ENCODE measurements around the gene MYO1E.
"Not testable (repeated sequence)": the region's sequence is repeated elsewhere in the genome, so short reads cannot be mapped to it uniquely, and the experiment has no call there.

The MYO1E gene

GRCh38 chr15:59283717-59284391 lies 88.8 kb downstream of the MYO1E start:
- no peak for DNase-seq

DNA sequence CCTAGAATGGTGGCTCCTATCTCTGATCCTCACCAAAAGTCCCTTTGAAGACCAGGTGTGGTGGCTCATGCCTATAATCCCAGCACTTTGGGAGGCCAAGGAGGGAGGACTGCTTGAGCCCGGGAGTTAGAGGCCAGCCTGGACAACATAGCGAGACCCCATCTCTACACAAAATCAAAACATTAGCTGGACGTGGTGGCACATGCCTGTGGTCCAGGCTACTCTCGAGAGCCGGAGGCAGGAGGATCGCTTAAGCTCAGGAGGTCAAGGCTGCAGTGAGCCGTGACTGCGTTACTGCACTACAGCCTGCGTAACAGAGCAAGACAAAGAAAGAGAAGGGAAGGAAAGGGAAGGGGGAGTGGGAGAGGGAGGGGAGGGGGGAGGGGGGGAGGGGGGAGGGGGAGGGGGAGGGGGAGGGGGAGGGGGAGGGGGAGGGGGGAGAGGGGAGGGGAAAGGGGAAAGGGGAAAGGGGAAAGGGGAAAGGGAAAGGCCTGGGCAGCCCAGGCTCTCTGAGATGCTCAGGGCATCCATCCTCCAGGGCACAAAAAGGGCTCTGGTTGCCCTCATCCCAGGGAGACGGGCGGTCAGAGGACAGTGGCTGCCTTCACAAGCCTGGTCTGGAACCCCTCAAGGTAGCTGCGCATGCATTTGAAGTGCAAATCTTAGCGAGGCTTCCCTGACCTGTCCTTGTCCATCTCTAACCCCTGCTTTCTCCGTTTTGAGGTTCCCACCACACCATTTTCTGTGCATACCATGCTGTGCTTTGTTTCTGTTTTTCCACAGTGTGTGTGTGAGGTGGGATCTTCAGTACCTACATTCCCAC lies 89.9 kb downstream of the MYO1E start:
- DNase-seq: no peak

- DNase-seq: no peak
Observed at GRCh38 chr15:59281699-59282098, 91.0 kb downstream of the MYO1E start.

GRCh38 chr15:59280855-59281254 lies 91.8 kb downstream of the MYO1E start:
- DNase-seq: no peak

DNA sequence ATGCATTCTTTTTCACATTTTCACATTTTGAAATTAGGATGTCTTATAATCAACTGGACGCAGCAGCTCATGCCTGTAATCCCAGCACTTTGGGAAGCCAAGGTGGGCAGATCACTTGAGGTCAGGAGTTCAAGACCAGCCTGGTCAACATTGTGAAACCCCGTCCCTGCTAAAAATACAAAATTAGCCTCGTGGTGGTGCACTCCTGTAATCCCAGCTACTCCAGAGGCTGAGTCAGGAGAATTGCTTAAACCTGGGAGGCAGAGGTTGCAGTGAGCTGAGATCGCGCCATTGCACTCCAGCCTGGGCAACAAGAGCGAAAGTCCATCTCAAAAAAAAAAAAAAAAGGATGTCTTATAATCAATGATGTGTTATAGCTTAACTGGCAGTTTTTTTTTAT lies 92.4 kb downstream of the MYO1E start:
- not testable (repeated sequence) for DNase-seq

- no peak for DNase-seq
Observed at GRCh38 chr15:59279023-59279422, 93.6 kb downstream of the MYO1E start.

DNA sequence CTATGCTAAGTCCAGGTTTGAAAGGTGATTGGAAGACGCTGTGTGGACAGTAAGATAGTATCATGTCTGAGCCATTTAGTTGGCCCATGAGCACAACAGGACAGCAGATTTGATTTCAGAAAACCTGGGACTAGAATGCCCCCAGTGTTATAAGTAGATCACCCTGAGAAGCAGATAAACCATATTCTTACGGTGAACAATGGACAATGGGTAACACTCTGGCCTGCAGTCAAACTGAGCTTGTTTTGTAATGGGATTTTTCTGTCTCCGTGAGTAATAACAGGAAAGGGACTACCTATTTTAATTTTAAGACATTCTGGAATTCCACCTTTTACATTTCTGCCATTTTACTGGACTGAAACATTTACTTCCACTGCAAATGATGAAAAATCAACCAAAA lies 94.6 kb downstream of the MYO1E start:
- DNase-seq: no peak

DNA sequence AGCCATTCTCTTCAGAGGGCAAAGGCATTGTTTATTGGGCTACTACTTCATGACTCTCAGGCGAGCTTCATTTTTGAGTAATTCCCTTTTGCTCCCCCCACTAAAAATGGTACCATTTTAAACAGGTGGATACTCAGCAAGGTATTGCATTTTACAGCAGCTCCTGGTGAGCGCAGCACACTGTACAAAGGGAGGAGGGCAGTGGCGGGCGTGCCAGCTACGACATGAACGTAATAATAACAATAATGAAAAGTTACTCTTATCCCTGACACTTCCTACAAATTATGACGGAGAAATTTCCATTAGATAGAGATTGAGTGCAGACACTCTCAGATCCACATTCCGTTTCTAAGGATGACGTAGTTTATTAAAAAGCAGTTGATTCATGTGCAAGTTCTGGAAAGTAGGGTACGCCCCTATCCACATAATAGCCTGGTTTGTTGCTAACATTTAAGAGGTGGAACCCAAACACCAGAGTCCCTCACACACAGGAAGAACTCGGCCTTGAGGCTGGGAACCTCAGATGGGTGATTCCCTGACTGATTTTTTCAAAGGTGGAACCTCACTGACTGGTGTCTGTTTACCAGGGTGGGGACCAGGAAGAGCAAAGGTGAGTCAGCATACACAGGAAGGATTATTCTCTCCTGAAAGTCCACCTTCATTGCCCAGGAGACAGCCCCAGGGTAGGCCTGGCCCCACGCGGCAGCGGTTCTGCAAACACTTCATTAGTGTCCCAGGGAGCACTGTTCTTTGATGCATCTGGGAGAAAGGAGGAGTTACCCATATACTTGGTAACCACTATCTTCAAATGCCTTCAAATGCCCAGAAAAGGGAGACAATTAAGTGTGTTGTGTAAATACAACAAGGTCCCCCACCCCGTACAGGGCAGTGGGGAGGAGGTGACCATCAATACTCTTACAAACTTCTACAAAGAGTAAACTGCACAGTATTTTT lies 96.2 kb downstream of the MYO1E start:
- DNase-seq: no peak

DNA sequence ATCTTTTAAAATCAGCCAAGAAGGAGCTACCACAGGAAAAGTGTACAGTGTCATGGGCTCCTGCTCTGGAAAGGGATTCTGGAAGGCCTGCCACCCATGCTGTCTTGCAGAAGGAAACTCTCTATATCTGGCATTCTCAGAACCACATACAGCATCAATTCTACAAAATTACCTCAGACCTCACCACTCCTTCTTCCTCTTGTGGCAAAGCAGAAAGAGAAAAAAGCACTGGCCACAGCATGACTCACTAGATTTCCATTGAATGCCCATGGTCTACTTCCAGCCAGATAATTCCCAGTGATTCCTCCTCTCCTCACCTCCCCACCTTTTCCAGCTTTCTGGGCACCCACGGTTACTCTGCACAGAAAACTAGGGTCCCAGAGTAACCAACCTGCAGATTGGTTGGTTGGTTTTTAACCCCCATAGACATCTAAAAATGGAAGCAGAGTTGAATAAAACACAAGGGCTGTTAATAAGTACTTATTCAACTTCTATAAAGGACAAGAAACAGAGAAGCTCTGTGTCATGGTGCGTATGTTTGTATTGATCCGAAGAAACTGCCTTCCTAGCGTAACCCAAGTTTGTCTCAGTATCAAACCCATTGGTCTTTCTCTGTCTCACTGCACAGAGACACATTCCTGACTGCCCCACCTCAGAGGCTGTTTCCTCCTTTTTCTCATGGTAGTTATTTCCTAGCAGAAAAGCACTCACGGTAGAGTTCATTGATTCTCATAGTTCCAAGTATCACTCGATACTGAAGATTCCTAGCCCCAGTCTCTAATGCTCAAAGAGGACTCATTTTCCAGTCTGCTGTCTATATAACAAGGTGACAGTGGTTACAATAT lies 98.3 kb downstream of the MYO1E start:
- DNase-seq: no peak

DNA sequence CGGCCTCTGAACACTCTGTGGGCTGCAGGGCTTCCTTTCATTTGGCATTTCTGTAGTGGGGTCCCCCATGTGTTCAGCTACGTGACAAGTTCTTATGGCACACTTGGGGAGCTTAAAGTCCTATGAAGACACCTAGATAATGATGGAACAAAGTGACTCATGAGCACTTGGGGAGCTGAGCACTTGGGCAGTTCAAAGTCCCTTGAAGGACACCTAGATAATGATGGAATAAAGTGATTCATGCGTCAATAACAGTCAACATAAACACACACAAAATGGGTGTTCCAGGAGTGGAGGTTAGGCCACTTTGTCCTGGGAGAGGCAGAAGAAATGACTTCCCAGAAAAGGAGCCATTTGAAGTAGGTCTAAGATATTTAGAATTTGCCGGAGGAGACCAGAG lies 99.4 kb downstream of the MYO1E start:
- no peak for DNase-seq

DNA sequence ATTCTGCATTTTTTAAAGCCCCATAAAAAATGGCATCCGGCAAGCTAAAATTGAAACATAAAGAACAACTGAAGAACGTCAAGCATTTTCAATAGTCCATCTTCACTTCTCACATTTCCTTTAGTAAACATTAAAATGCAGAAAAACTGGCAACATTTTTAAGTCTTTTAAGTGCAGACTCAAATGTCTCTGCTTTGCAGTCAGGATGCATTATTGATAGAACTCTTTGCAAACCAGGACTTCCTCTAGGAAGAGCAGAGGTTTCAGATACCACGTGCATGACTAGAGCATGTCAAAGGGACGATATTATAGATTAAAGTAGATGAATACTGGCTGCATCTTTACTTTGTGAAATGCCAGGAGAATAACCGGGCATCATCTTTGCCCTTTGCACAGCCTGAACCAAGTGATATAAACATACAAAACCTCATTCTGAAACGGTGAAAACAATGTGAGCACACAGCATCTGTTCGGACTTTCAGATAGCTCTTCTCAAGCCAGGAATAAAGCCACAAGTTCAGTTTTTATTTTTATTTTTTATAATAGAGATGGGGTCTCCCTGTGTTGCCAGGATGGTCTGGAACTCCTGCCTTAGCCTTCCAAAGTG lies 101.0 kb downstream of the MYO1E start:
- no peak for DNase-seq

DNA sequence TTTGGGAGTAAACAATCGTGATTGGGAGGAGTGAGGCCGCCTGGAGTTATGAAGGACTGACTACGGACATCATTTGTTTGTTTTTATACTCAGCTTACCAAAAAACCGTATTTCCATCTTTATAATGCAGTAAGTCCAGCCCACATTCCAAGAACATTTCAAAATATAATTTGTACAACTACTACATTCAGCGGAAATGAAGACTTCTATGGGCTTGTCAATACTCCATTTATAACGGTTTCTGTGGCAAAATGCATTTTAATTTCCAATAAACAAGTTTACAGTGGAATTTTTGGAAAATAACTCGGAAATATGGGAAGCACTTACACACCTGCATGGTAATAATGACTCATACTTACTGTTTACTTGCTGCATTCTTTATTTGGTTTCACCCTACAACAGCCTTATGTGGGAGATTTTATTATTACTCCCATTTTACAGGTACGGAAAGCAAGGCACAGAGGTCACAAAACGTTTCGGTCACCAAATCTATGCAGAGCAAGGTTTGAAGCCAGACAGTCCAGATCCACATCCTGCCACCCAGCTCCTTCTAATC lies 103.7 kb downstream of the MYO1E start:
- no peak for DNase-seq

- no peak for DNase-seq
Observed at GRCh38 chr15:59268168-59268851, 104.4 kb downstream of the MYO1E start.

GRCh38 chr15:59266028-59266427 lies 106.6 kb downstream of the MYO1E start:
- no peak for DNase-seq

DNA sequence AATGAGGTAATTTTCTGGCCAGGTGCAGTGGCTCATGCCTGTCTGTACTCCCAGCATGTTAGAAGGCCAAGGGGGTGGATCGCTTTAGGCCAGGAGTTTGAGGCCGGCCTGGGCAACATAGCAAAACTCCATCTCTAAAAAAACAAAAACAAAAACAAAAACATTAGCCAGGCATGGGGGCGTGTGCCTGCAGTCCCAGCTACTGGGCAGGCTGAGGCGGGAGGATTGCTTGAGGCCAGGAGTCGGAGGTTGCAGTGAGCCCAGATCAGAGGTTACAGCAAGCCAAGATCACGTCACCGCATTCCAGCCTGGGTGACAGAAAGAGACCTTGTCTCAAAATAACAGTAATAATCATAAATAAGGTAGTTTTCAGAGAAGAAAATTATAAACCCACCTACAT lies 110.4 kb downstream of the MYO1E start:
- no peak for DNase-seq

GRCh38 chr15:59260090-59260489 lies 112.6 kb downstream of the MYO1E start:
- DNase-seq: no peak

GRCh38 chr15:59259137-59259943 lies 113.3 kb downstream of the MYO1E start:
- DNase-seq: no peak

DNA sequence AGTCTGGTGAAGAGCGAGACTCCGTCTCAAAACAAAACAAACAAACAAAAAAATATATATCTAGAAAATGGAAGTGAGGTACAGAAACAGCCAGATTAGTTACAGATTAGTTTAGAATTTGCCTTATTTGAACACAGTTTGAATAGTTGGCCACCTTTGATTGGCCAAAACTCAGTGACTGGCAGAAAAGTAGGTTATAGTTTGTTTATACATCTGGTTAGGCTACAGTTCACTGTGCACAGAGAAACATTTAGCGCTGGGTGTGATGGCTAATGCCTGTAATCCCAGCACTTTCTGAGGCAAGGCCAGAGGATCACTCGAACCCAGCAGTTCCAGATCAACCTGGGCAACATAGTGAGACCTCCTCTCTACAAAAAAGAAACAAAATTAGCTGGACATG lies 114.4 kb downstream of the MYO1E start:
- DNase-seq: no peak

GRCh38 chr15:59257140-59257539 lies 115.5 kb downstream of the MYO1E start:
- DNase-seq: no peak

DNA sequence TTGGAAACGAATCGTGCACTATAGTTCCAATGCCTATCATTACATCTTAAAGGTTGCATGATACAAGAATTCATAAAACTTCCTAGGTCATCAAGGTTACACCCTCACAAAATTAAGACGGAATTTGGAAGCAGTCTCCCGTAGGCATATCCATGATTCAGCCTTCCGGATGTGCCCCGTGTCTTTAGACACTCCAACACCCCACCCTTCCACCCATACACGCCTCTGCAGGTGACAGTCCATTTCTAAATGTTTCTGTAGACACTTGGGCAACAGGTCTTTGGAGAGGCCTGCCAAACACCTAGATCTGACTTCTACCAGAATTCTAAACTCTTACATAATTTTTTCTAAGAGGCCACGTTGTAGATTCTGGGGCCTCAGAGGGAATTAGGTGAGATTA lies 116.2 kb downstream of the MYO1E start:
- no peak for DNase-seq
